HG03460 (cell line): ENCODE data around the gene C16orf86.
A peak's percentile ranks its signal among the peaks of the same experiment; 100 is the strongest.

Experiments
- ATAC-seq: cut with Tn5 transposase; IDR thresholded peaks from one replicate; pipeline ENCODE4 v1.9.1; 2021; ENCODE audit not compliant: unreplicated experiment

Gene C16orf86

GRCh38 chr16:67665598-67665997 lies 1.0 kb upstream of the C16orf86 start:
- no peak for ATAC-seq

GRCh38 chr16:67666032-67666551 lies 522 bp upstream of the C16orf86 start:
- no peak for ATAC-seq

GRCh38 chr16:67667453-67667816 lies 821 bp downstream of the C16orf86 start:
- no peak for ATAC-seq

- ATAC-seq, result peak; percentile 72
Observed at GRCh38 chr16:67667817-67668494, 1.3 kb downstream of the C16orf86 start.

GRCh38 chr16:67668495-67669157 lies 2.0 kb downstream of the C16orf86 start:
- ATAC-seq, result no peak

- no peak for ATAC-seq
Observed at GRCh38 chr16:67669499-67670101, 3.0 kb downstream of the C16orf86 start.

- no peak for ATAC-seq
Observed at GRCh38 chr16:67672306-67672705, 5.7 kb downstream of the C16orf86 start.

- ATAC-seq, result no peak
Observed at GRCh38 chr16:67672739-67673662, 6.4 kb downstream of the C16orf86 start.

- ATAC-seq, result no peak
Observed at GRCh38 chr16:67673712-67674580, 7.3 kb downstream of the C16orf86 start.

- ATAC-seq, result no peak
Observed at GRCh38 chr16:67674851-67675578, 8.4 kb downstream of the C16orf86 start.

- ATAC-seq, result no peak
Observed at GRCh38 chr16:67675579-67675935, 8.9 kb downstream of the C16orf86 start.

GRCh38 chr16:67675999-67676398 lies 9.4 kb downstream of the C16orf86 start:
- no peak for ATAC-seq

- no peak for ATAC-seq
Observed at GRCh38 chr16:67676516-67676915, 9.9 kb downstream of the C16orf86 start.

GRCh38 chr16:67676939-67677338 lies 10.3 kb downstream of the C16orf86 start:
- no peak for ATAC-seq

- ATAC-seq, result no peak
Observed at GRCh38 chr16:67677712-67678111, 11.1 kb downstream of the C16orf86 start.

GRCh38 chr16:67678354-67679023 lies 11.9 kb downstream of the C16orf86 start:
- ATAC-seq, result no peak

- no peak for ATAC-seq
Observed at GRCh38 chr16:67679935-67680897, 13.6 kb downstream of the C16orf86 start.

- no peak for ATAC-seq
Observed at GRCh38 chr16:67683767-67684166, 17.2 kb downstream of the C16orf86 start.
